HPDE6-E6E7 (cell line): ENCODE measurements around the gene TNS3.

Source experiments
- DNase-seq: peaks from one replicate; pipeline ENCODE4 v3.0.0; 2011; ENCODE audit warnings: missing footprints; ENCODE audit errors: extremely low spot score

TNS3 gene

GRCh38 chr7:47485640-47486435 lies 96.1 kb downstream of the TNS3 start:
- DNase-seq: no peak

- no peak for DNase-seq
Measured at GRCh38 chr7:47484923-47485639, 96.8 kb downstream of the TNS3 start.

- no peak for DNase-seq
Measured at GRCh38 chr7:47484457-47484856, 97.5 kb downstream of the TNS3 start.

GRCh38 chr7:47483604-47484273 lies 98.2 kb downstream of the TNS3 start:
- no peak for DNase-seq

GRCh38 chr7:47482013-47482875 lies 99.7 kb downstream of the TNS3 start:
- DNase-seq: peak; percentile 60

- no peak for DNase-seq
Measured at GRCh38 chr7:47481541-47482012, 100.3 kb downstream of the TNS3 start.

- DNase-seq: no peak
Measured at GRCh38 chr7:47480576-47481538, 101.1 kb downstream of the TNS3 start.

GRCh38 chr7:47479821-47480575 lies 101.9 kb downstream of the TNS3 start:
- no peak for DNase-seq

- no peak for DNase-seq
Measured at GRCh38 chr7:47478926-47479711, 102.8 kb downstream of the TNS3 start.

- no peak for DNase-seq
Measured at GRCh38 chr7:47478017-47478344, 103.9 kb downstream of the TNS3 start.

- no peak for DNase-seq
Measured at GRCh38 chr7:47477191-47478016, 104.5 kb downstream of the TNS3 start.

- DNase-seq: no peak
Measured at GRCh38 chr7:47475880-47476227, 106.1 kb downstream of the TNS3 start.

- peak; percentile 98 for DNase-seq
Measured at GRCh38 chr7:47474937-47475879, 106.7 kb downstream of the TNS3 start.

- DNase-seq: no peak
Measured at GRCh38 chr7:47474211-47474936, 107.5 kb downstream of the TNS3 start.

- DNase-seq: no peak
Measured at GRCh38 chr7:47473499-47474210, 108.3 kb downstream of the TNS3 start.
